Hair follicle dermal papilla cell (primary cell): ENCODE measurements around the gene CSTF3. TPM values are rescaled to one million over a fixed set of nuclear protein-coding genes. Genes with fewer than 3 reads are reported as not detected.

ENCODE experiments used
- small RNA-seq: library from RNA; depleted of rRNA; stranded (forward); fragments of <200 nt; gene quantifications from one replicate; pipeline ENCODE3, GENCODE V24; 2012
- total RNA-seq: library from RNA; depleted of rRNA; stranded (reverse); fragments of >200 nt; gene quantifications from 2 replicates; pipeline ENCODE4 v1.2.3, GENCODE V29; 2012

Gene CSTF3
- 18.8 and 21.1 TPM in 2 replicates for total RNA-seq

GRCh38 chr11:33161120-33162005 lies at the start of gene CSTF3:
Gene CSTF3, minus strand, starts transcription at chr11:33161480. Its CDS starts 155 bp downstream, at chr11:33161325.

DNA sequence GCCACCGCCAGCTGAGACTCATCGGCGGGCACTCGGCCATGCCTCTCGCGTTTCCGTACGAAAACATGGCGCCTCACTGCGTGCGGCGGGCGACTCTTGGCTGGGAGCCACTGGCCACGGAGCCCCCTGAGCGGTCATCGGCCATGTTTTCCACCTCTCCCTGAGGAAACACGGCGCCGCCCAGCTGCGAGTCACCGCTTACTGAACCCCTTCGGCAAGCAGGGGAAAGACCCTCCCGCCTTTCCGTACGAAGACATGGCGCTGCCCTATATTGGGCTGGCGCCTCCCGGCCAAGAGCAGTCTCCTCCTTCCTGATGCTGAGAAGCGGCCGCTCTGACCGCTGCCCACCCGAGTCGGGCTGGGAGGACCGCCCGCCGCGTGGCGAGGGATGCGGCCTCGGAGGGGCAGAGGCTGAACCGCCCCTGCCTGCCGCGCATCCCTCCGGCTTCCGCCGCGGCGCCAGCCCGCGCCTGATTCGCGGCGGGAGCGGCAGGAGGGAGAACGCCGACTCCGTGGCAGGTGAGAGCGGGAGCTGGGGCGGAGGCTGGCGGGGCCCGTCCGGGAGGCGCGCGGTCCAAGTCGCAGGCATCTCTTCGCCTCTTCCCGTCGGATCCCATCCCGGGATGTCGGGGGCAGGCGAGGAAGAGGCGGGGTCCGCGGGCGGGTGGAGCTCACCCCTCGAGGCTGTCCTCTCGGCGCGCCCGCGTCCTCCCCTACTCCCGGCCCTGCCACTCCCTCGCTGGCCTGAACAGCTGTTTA lies 121.8 kb downstream of the CSTF3 start, which contains the start of gene TCP11L1:
TSS of gene TCP11L1 (plus strand) at position 299 of the 759 bp plus-strand sequence. CDS start 4,202 bp downstream, outside the sequence.

Small RNAs within 50 kb of the gene (small RNA-seq; reads per million reads assigned to genes)
- not detected for gene RF00019

Other genes with a start within 250 kb of the CSTF3 start
- 10.8 and 12.2 TPM in 2 replicates for gene DEPDC7, start 145.6 kb downstream of the CSTF3 start, total RNA-seq
- gene TCP11L1, start 121.9 kb downstream of the CSTF3 start, total RNA-seq, result 51.6 and 60.8 TPM in 2 replicates
- gene HIPK3, start 95.9 kb upstream of the CSTF3 start, total RNA-seq, result 221 and 268 TPM in 2 replicates
- gene KIAA1549L, start 214.6 kb upstream of the CSTF3 start, total RNA-seq, result 11.4 and 17.7 TPM in 2 replicates